H1 (cell line): Measurements from ENCODE around the gene DLAT. TPM values are rescaled to one million over a fixed set of nuclear protein-coding genes. Genes with fewer than 3 reads are reported as not detected.

Experiments
- CTCF ChIA-PET: fragments of 300-600 bp; sonication (Branson Sonifier 250); formaldehyde crosslinking; loops from one replicate; lab custom pipeline; 2021; ENCODE audit not compliant: partially characterized antibody; lab: Charles Lee
- POLR2A ChIA-PET: fragments of 300-600 bp; sonication (Branson Sonifier 250); formaldehyde crosslinking; loops from one replicate; lab custom pipeline; 2021; ENCODE audit warnings: inconsistent platforms; ENCODE audit not compliant: partially characterized antibody; lab: Charles Lee
- DNase-seq, 2 experiments: peaks; one replicate each; pipeline versions ENCODE4 v3.0.0 to v3.0.0-alpha.2; 2010 to 2022; ENCODE audit warnings: low spot score in 2 of 2, low read depth in 1 of 2, mixed read lengths in 1 of 2
- FAIRE-seq: peaks from 2 replicates; lab custom pipeline; 2011; peaks lifted over from hg19 to GRCh38; lab: Jason Lieb, UNC
- H2AFZ ChIP-seq: 2 replicates; pipeline ENCODE4 v1.8.1; 2012; ENCODE audit warnings: low read length, inconsistent platforms
- H2AK5ac ChIP-seq: 2 replicates; pipeline ENCODE4 v1.6.1; 2013; ENCODE audit warnings: low read depth, low read length
- H2BK120ac ChIP-seq: replicated peaks from 2 replicates; pipeline ENCODE3; 2013; ENCODE audit warnings: low read depth, low read length, inconsistent platforms
- H2BK12ac ChIP-seq: 2 replicates; pipeline ENCODE4 v1.6.1; 2013; ENCODE audit warnings: low read depth, low read length
- H2BK15ac ChIP-seq: 2 replicates; pipeline ENCODE4 v1.6.1; 2013; ENCODE audit warnings: low read length
- H2BK20ac ChIP-seq: 2 replicates; pipeline ENCODE4 v1.6.1; 2013; ENCODE audit warnings: low read length
- H2BK5ac ChIP-seq: 2 replicates; pipeline ENCODE4 v1.6.1; 2013; ENCODE audit warnings: low read depth, low read length
- H3K14ac ChIP-seq: 2 replicates; pipeline ENCODE4 v1.6.1; 2013; ENCODE audit warnings: inconsistent platforms; ENCODE audit not compliant: insufficient read length
- H3K18ac ChIP-seq: 2 replicates; pipeline ENCODE4 v1.6.1; 2013; ENCODE audit warnings: low read length; ENCODE audit errors: extremely low read depth
- H3K23ac ChIP-seq: 2 replicates; pipeline ENCODE4 v1.6.1; 2013; ENCODE audit warnings: inconsistent platforms; ENCODE audit not compliant: insufficient read length
- H3K23me2 ChIP-seq: 2 replicates; pipeline ENCODE4 v1.6.1; 2013; ENCODE audit warnings: low read depth, low read length
- H3K27ac ChIP-seq: 2 replicates; pipeline ENCODE4 v1.6.1; 2011; ENCODE audit warnings: low read depth, low read length, inconsistent platforms
- H3K27me3 ChIP-seq, 4 experiments: replicated peaks in 1 of 4; 1 replicate in 1 of 4; 2 replicates in 3 of 4; pipeline versions ENCODE4 v1.6.1 to v1.8.1; 2011 to 2013; ENCODE audit warnings: low read length in 3 of 4, mild to moderate bottlenecking in 3 of 4, inconsistent platforms in 2 of 4, mixed read lengths in 2 of 4, moderate library complexity in 1 of 4; ENCODE audit not compliant: control insufficient read depth in 3 of 4, insufficient read depth in 3 of 4; ENCODE audit errors: extremely low read depth in 1 of 4
- H3K36me3 ChIP-seq, 4 experiments: 2 replicates each; pipeline versions ENCODE4 v1.6.1 to v1.8.1; 2011 to 2013; ENCODE audit warnings: mild to moderate bottlenecking in 4 of 4, low read length in 3 of 4, moderate library complexity in 2 of 4, control low read depth in 1 of 4, inconsistent platforms in 1 of 4; ENCODE audit not compliant: insufficient read depth in 4 of 4, control insufficient read depth in 2 of 4
- H3K4ac ChIP-seq: replicated peaks from 2 replicates; pipeline ENCODE3; 2013; ENCODE audit warnings: low read length, low read depth, mixed read lengths, inconsistent platforms; ENCODE audit not compliant: insufficient read length
- H3K4me1 ChIP-seq, 4 experiments: replicated peaks in 1 of 4; 1 replicate in 1 of 4; 2 replicates in 3 of 4; pipeline versions ENCODE4 v1.6.1 to v1.8.1; 2011 to 2013; ENCODE audit warnings: low read length in 3 of 4, inconsistent platforms in 2 of 4, mixed read lengths in 1 of 4; ENCODE audit not compliant: insufficient read depth in 4 of 4, control insufficient read depth in 3 of 4
- H3K4me2 ChIP-seq, 2 experiments: 2 replicates each; pipeline versions ENCODE4 v1.6.1 to v1.8.1; 2011 to 2013; ENCODE audit warnings: low read depth in 2 of 2, low read length in 2 of 2, control low read depth in 1 of 2, inconsistent platforms in 1 of 2, mild to moderate bottlenecking in 1 of 2; ENCODE audit not compliant: insufficient read depth in 1 of 2
- H3K4me3 ChIP-seq, 4 experiments: fragments of 200-600, 300-600 bp in 1 of 4; sonication (generic), shearing (Covaris generic), sonication (Bioruptor Twin) in 1 of 4; 2 replicates each; pipeline versions ENCODE4 v1.5.1 to v1.8.1; 2011 to 2016; ENCODE audit warnings: low read length in 4 of 4, low read depth in 3 of 4, control low read depth in 2 of 4, inconsistent platforms in 2 of 4, mild to moderate bottlenecking in 2 of 4, mixed read lengths in 1 of 4, moderate library complexity in 1 of 4; ENCODE audit not compliant: insufficient read depth in 2 of 4; ENCODE audit errors: extremely low read depth in 1 of 4
- H3K56ac ChIP-seq: replicated peaks from 2 replicates; pipeline ENCODE3; 2013; ENCODE audit warnings: low read depth, mild to moderate bottlenecking, mixed read lengths, low read length, inconsistent platforms; ENCODE audit not compliant: insufficient read length
- H3K79me1 ChIP-seq: 2 replicates; pipeline ENCODE4 v1.6.1; 2013; ENCODE audit warnings: low read depth, low read length, control low read depth
- H3K79me2 ChIP-seq, 2 experiments: 2 replicates each; pipeline versions ENCODE4 v1.6.1 to v1.8.1; 2012 to 2013; ENCODE audit warnings: low read length in 2 of 2, mild to moderate bottlenecking in 2 of 2, inconsistent platforms in 1 of 2; ENCODE audit not compliant: insufficient read depth in 2 of 2, control insufficient read depth in 1 of 2
- H3K9ac ChIP-seq, 4 experiments: replicated peaks in 1 of 4; 1 replicate in 1 of 4; 2 replicates in 3 of 4; pipeline versions ENCODE4 v1.6.1 to v1.8.1; 2011 to 2013; ENCODE audit warnings: low read depth in 3 of 4, low read length in 3 of 4, control low read depth in 2 of 4, mild to moderate bottlenecking in 2 of 4, moderate library complexity in 2 of 4, inconsistent platforms in 1 of 4; ENCODE audit errors: extremely low read depth in 1 of 4
- H3K9me3 ChIP-seq, 2 experiments: 2 replicates each; pipeline versions ENCODE4 v1.6.1 to v1.8.1; 2012 to 2013; ENCODE audit warnings: mild to moderate bottlenecking in 2 of 2, moderate library complexity in 2 of 2, control low read depth in 1 of 2, inconsistent platforms in 1 of 2, low read depth in 1 of 2, low read length in 1 of 2, mixed read lengths in 1 of 2; ENCODE audit not compliant: insufficient read depth in 2 of 2
- H4K20me1 ChIP-seq, 2 experiments: replicated peaks in 1 of 2; 2 replicates each; pipeline versions ENCODE3 to v1.8.1; 2011 to 2013; ENCODE audit warnings: inconsistent platforms in 2 of 2, low read length in 2 of 2, mild to moderate bottlenecking in 1 of 2; ENCODE audit not compliant: insufficient read depth in 2 of 2, control insufficient read depth in 1 of 2
- H4K5ac ChIP-seq: 2 replicates; pipeline ENCODE4 v1.6.1; 2013; ENCODE audit warnings: low read length, low read depth, mixed read lengths, inconsistent platforms; ENCODE audit not compliant: insufficient read length
- H4K8ac ChIP-seq: 2 replicates; pipeline ENCODE4 v1.8.0; 2013; ENCODE audit warnings: mild to moderate bottlenecking, moderate library complexity, low read length, inconsistent platforms; ENCODE audit not compliant: insufficient read depth; ENCODE audit errors: extremely low read depth
- H4K91ac ChIP-seq: replicated peaks from 2 replicates; pipeline ENCODE3; 2013; ENCODE audit warnings: low read length, mixed read lengths, inconsistent platforms; ENCODE audit not compliant: insufficient read length
- CTCF ChIP-seq, 3 experiments: IDR thresholded peaks; 1 replicate in 2 of 3; 2 replicates in 1 of 3; pipeline versions ENCODE4 v1.5.1 to v1.6.1; 2011; ENCODE audit warnings: low read length in 3 of 3, mild to moderate bottlenecking in 3 of 3, inconsistent platforms in 2 of 3, low read depth in 1 of 3, moderate library complexity in 1 of 3; ENCODE audit not compliant: insufficient read depth in 1 of 3; ENCODE audit errors: control extremely low read depth in 1 of 3
- FOSL1 ChIP-seq: IDR thresholded peaks from 2 replicates; pipeline ENCODE4 v1.6.1; 2011; ENCODE audit warnings: mild to moderate bottlenecking, low read depth, low read length, moderate library complexity; ENCODE audit not compliant: insufficient read depth
- GABPA ChIP-seq: IDR thresholded peaks from 2 replicates; pipeline ENCODE4 v1.6.1; 2011; ENCODE audit warnings: mild to moderate bottlenecking, low read length, moderate library complexity, borderline replicate concordance; ENCODE audit not compliant: insufficient read depth
- RNF2 ChIP-seq: fragments of 200-900, 300-1000 bp; sonication (generic); IDR thresholded peaks from 2 replicates; pipeline ENCODE4 v1.7.1; 2016; ENCODE audit warnings: borderline replicate concordance, low read depth, mild to moderate bottlenecking, antibody characterized with exemption, low read length; ENCODE audit not compliant: poor library complexity, severe bottlenecking; ENCODE audit errors: missing control alignments
- SAP30 ChIP-seq: fragments of 300-600 bp; sonication (generic); IDR thresholded peaks from 2 replicates; pipeline ENCODE4 v1.7.1; 2012; ENCODE audit warnings: low read length, moderate library complexity, mild to moderate bottlenecking, inconsistent platforms; ENCODE audit not compliant: insufficient read depth, insufficient replicate concordance
- SP1 ChIP-seq: IDR thresholded peaks from 2 replicates; pipeline ENCODE4 v1.6.1; 2011; ENCODE audit warnings: low read depth, low read length
- SUZ12 ChIP-seq: fragments of 200-600 bp; sonication (generic); IDR thresholded peaks from 2 replicates; pipeline ENCODE4 v1.6.1; 2012; ENCODE audit warnings: mild to moderate bottlenecking, inconsistent platforms, low read length, moderate library complexity, mixed read lengths
- TAF1 ChIP-seq: IDR thresholded peaks from 2 replicates; pipeline ENCODE4 v1.6.1; 2011; ENCODE audit warnings: mild to moderate bottlenecking, low read depth, low read length
- TBP ChIP-seq: IDR thresholded peaks from 2 replicates; pipeline ENCODE4 v1.6.1; 2011; ENCODE audit warnings: low read depth, low read length, improper control_type of control experiment
- WGBS, 2 experiments: shearing (Covaris generic) in 1 of 2; methylation state at CpG; one replicate each; pipeline versions ENCODE4 v1.1.6 to v1.1.7; 2013 to 2015; ENCODE audit warnings: low lambda C conversion rate in 2 of 2, mixed read lengths in 2 of 2, inconsistent platforms in 1 of 2, low coverage in 1 of 2, missing lambda C conversion rate in 1 of 2; ENCODE audit not compliant: insufficient replicate concordance in 2 of 2, insufficient coverage in 1 of 2, insufficient read length in 1 of 2; ENCODE audit errors: extremely low coverage in 1 of 2, missing lambda C conversion rate in 1 of 2; 5-methylcytosine and 5-hydroxymethylcytosine counted together
- polyA plus RNA-seq, 7 experiments: library from polyadenylated mRNA; depleted of rRNA in 3 of 7; stranded (reverse) in 5 of 7; unstranded in 2 of 7; fragments of >200 nt in 5 of 7; fragments of 200-250 nt in 2 of 7; gene quantifications; 1 replicate in 5 of 7; 2 replicates in 1 of 7; 4 replicates in 1 of 7; pipeline versions ENCODE4 v1.2.1 to v1.2.3, GENCODE V29; 2011 to 2013; ENCODE audit warnings: missing spikeins in 2 of 7, mixed read lengths in 2 of 7
- total RNA-seq: library from RNA; stranded (reverse); fragmentation: NEBNext Ultra II Directional; extraction: Animal tissue kit (Norgen Biotek cat#: 25700); gene quantifications from 2 replicates; pipeline ENCODE4 v1.2.1, GENCODE V29; 2021

Gene DLAT
- total and polyA plus RNA-seq, 2 of the 8 experiments (the other 6 are each of a cell fraction or from before 2014, with no cell fraction given) = 23.1 to 66.2 TPM

- H3K36me3 ChIP-seq = peaks cover 0 to 23% (median 8%) of the 10 kb centered on the region in 4 experiments; a peak in 4 of 8 replicates
- no peaks in the 10 kb centered on the region; a peak in 1 of 7 replicates for H3K27me3 ChIP-seq
- H4K91ac ChIP-seq = no peak overlapping the region
- H3K14ac ChIP-seq = no peak overlapping the region
- no peak overlapping the region; the same call in 1 of the 2 replicates for H3K18ac ChIP-seq
- FAIRE-seq (peak; percentile 96), DNase-seq (peak; percentile 61 to 81)
- H2AK5ac ChIP-seq = no peak overlapping the region
- H3K4me2 ChIP-seq = peak overlapping the region; percentile 70 to 78; a peak in 3 of 4 replicates
- no peak overlapping the region for H3K27ac ChIP-seq
- no peaks in the 10 kb centered on the region for H3K9me3 ChIP-seq
- no peak overlapping the region; a peak in 1 of 7 replicates for H3K9ac ChIP-seq
- no peak overlapping the region for H2AFZ ChIP-seq
- no peaks in the 10 kb centered on the region; the same call in 1 of the 2 replicates for H3K79me1 ChIP-seq
- no peak overlapping the region for H2BK120ac ChIP-seq
- no peak overlapping the region for H2BK5ac ChIP-seq
- H3K4me3 ChIP-seq = peak overlapping the region in 2 of 4 experiments; percentile 3 to 46; a peak in 3 of 8 replicates
- no peak overlapping the region for H3K56ac ChIP-seq
- H2BK12ac ChIP-seq = no peak overlapping the region; the same call in 1 of the 2 replicates
- 9% methylated on average over 7 of the region's 7 CpGs; no CpG with 5 or more reads in 1 of the 2 experiments for WGBS, 2 experiments
- H4K20me1 ChIP-seq = no peaks in the 10 kb centered on the region
- no peak overlapping the region for H2BK15ac ChIP-seq
- no peak overlapping the region for H4K5ac ChIP-seq
- peaks cover 14 to 20% (median 19%) of the 10 kb centered on the region in 4 experiments; a peak in 6 of 7 replicates for H3K4me1 ChIP-seq
- no peaks in the 10 kb centered on the region for H3K79me2 ChIP-seq
- H3K23ac ChIP-seq = no peak overlapping the region
- no peak overlapping the region for H4K8ac ChIP-seq
- H3K4ac ChIP-seq = no peak overlapping the region
- H2BK20ac ChIP-seq = peak overlapping the region; percentile 52; the same call in 1 of the 2 replicates
- H3K23me2 ChIP-seq = peaks cover 8% of the 10 kb centered on the region
- ChIA-PET CTCF (interaction anchor here (0.6 to 21.3 kb wide), 39 partner anchors 8 to 1668 kb away, joined by 3 to 565 read pairs (median 6); partner anchors contain the start of genes ALG9, C11orf52, CFAP68 and CRYAB), POLR2A (interaction anchor here (0.5 to 3.4 kb wide), 12 partner anchors 17 to 1472 kb away, joined by 3 to 12 read pairs (median 4); partner anchors contain the start of genes ALG9, C11orf52 and DIXDC1)
- TF ChIP-seq FOSL1 (no peak), CTCF (IDR thresholded peaks at IDR 0.05; ENCODE audit: control extremely low read depth in 1 of 3, insufficient read depth in 1 of 3, low read depth in 1 of 3, low read length in 3 of 3) (peak; percentile 82 to 94 (median 86)), TBP (no peak), TAF1 (no peak), SUZ12 (no peak), GABPA (no peak), SP1 (peak; percentile 52; the same call in 1 of the 2 replicates), RNF2 (no peak), SAP30 (no peak)
Measured at GRCh38 chr11:111982019-111982464, 43.2 kb upstream of the DLAT start.
